Measurements from ENCODE around the gene NFU1. TPM values are rescaled to one million over a fixed set of nuclear protein-coding genes. Genes with fewer than 3 reads are reported as not detected.
A peak's percentile ranks its signal among the peaks of the same experiment; 100 is the strongest.

Gene NFU1
- total and polyA plus RNA-seq, 9 of the 15 experiments (the other 6 are each of a cell fraction or from before 2014, with no cell fraction given), result 33.3 to 61.8 (median 53.7) TPM

GRCh38 chr2:69381337-69381737, 55.9 kb downstream of the NFU1 start (continued):
- no peak for TF ChIP-seq STAT6 (CRISPR knock-in tag; IDR thresholded peaks at IDR 0.05)
- TF ChIP-seq C11orf30 (IDR thresholded peaks at IDR 0.05; ENCODE audit: low read depth), result peak; percentile 92
- no peak for TF ChIP-seq GTF2E2 (tag; IDR thresholded peaks at IDR 0.05)
- no peak for TF ChIP-seq ASH1L (IDR thresholded peaks at IDR 0.05; ENCODE audit: borderline replicate concordance, low read depth, partially characterized antibody)
- TF ChIP-seq, protein P1, sequence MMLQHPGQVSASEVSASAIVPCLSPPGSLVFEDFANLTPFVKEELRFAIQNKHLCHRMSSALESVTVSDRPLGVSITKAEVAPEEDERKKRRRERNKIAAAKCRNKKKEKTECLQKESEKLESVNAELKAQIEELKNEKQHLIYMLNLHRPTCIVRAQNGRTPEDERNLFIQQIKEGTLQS (IDR thresholded peaks at IDR 0.05), result peak; percentile 97
- TF ChIP-seq, protein P1 (CRISPR knock-in tag; conservative IDR thresholded peaks at IDR 0.05), result peak; percentile 89; the same call in 1 of the 2 replicates
- TF ChIP-seq, protein P2, sequence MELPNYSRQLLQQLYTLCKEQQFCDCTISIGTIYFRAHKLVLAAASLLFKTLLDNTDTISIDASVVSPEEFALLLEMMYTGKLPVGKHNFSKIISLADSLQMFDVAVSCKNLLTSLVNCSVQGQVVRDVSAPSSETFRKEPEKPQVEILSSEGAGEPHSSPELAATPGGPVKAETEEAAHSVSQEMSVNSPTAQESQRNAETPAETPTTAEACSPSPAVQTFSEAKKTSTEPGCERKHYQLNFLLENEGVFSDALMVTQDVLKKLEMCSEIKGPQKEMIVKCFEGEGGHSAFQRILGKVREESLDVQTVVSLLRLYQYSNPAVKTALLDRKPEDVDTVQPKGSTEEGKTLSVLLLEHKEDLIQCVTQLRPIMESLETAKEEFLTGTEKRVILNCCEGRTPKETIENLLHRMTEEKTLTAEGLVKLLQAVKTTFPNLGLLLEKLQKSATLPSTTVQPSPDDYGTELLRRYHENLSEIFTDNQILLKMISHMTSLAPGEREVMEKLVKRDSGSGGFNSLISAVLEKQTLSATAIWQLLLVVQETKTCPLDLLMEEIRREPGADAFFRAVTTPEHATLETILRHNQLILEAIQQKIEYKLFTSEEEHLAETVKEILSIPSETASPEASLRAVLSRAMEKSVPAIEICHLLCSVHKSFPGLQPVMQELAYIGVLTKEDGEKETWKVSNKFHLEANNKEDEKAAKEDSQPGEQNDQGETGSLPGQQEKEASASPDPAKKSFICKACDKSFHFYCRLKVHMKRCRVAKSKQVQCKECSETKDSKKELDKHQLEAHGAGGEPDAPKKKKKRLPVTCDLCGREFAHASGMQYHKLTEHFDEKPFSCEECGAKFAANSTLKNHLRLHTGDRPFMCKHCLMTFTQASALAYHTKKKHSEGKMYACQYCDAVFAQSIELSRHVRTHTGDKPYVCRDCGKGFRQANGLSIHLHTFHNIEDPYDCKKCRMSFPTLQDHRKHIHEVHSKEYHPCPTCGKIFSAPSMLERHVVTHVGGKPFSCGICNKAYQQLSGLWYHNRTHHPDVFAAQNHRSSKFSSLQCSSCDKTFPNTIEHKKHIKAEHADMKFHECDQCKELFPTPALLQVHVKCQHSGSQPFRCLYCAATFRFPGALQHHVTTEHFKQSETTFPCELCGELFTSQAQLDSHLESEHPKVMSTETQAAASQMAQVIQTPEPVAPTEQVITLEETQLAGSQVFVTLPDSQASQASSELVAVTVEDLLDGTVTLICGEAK (IDR thresholded peaks at IDR 0.05), result no peak
- TF ChIP-seq, protein P2 (CRISPR knock-in tag; IDR thresholded peaks at IDR 0.05), result no peak
- no peak for TF ChIP-seq CUX1 (CRISPR knock-in tag; IDR thresholded peaks at IDR 0.05)
- no peak for TF ChIP-seq BACH1 (tag; IDR thresholded peaks at IDR 0.05)

Measured in K562 (cell line).